Mucosa of stomach (tissue), 1 donor: ENCODE results near the gene SIRT2.
"Not testable (repeated sequence)": the region's sequence is repeated elsewhere in the genome, so short reads cannot be mapped to it uniquely, and the experiment has no call there.

ENCODE experiments used
- H3K27me3 ChIP-seq: one replicate; pipeline ENCODE4 v1.7.0; 2013; ENCODE audit warnings: mild to moderate bottlenecking, low read length; ENCODE audit not compliant: control insufficient read depth, insufficient read depth
- H3K36me3 ChIP-seq: one replicate; pipeline ENCODE4 v1.7.0; 2013; ENCODE audit warnings: low read length; ENCODE audit not compliant: control insufficient read depth, insufficient read depth
- H3K4me1 ChIP-seq: one replicate; pipeline ENCODE4 v1.7.0; 2013; ENCODE audit warnings: mild to moderate bottlenecking, low read length; ENCODE audit not compliant: control insufficient read depth, insufficient read depth
- H3K4me3 ChIP-seq: one replicate; pipeline ENCODE4 v1.7.0; 2013; ENCODE audit warnings: low read length
- H3K9ac ChIP-seq: one replicate; pipeline ENCODE4 v1.7.0; 2013; ENCODE audit warnings: mild to moderate bottlenecking, low read length, moderate library complexity
- H3K9me3 ChIP-seq: one replicate; pipeline ENCODE4 v1.7.0; 2013; ENCODE audit warnings: mild to moderate bottlenecking, low read length, moderate library complexity; ENCODE audit not compliant: control insufficient read depth
- donor health status: Pancreatic carcinoma.

The SIRT2 gene

DNA sequence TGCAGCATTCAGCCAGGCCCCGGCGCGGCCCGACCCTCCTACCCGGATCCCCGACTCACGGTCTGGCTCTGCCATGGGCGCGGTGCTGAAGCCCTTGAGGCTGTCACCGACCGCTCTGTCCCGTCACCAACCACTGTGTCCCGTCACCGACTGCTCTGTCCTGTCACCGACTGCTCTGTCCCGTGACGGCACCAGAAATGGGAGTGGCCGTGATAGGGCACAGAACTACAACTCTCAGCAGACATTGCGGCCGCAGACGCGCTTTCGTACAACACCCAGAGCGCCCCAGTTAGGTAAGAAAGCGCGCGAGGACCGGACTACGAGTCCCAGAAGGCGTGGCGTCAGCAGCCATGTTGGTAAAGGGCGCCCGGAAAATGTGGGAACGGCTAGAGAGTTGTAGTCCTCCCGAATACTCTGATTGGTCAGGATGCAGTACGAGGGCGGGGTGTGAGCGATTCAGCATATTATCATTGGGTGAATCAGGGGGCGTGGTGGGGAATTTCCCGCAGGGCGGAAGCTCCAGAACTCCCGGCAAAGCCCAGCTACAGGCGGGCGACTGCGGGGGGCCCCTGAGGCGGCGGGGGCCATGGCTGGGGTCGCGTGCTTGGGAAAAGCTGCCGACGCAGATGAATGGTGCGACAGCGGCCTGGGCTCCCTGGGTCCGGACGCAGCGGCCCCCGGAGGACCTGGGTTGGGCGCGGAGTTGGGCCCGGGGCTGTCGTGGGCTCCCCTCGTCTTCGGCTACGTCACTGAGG is at the start of gene SIRT2, which contains the start of gene NFKBIB:
Gene SIRT2, minus strand, starts transcription at position 172 of the 755 bp plus-strand sequence. Its CDS starts 97 bp downstream, at position 75.
Gene NFKBIB, plus strand, starts transcription at position 523 of the 755 bp plus-strand sequence. Its CDS starts 64 bp downstream, at position 587.
- H3K9ac ChIP-seq = peak within 1 kb of the TSS; percentile 88
- H3K9me3 ChIP-seq = no peaks in the 10 kb centered on the region
- H3K36me3 ChIP-seq = no peaks in the 10 kb centered on the region
- peak within 1 kb of the TSS; percentile 89 for H3K4me3 ChIP-seq
- peaks cover 19% of the 10 kb centered on the region for H3K4me1 ChIP-seq
- H3K27me3 ChIP-seq = no peaks in the 10 kb centered on the region

GRCh38 chr19:38946229-38947010 is 47.0 kb upstream of the SIRT2 start:
- Histone ChIP-seq H3K36me3 (no peaks in the 10 kb centered on the region), H3K9me3 (no peaks in the 10 kb centered on the region), H3K4me3 (no peak overlapping the region), H3K9ac (no peak overlapping the region), H3K4me1 (peaks cover 6% of the 10 kb centered on the region), H3K27me3 (peaks cover 4% of the 10 kb centered on the region)

DNA sequence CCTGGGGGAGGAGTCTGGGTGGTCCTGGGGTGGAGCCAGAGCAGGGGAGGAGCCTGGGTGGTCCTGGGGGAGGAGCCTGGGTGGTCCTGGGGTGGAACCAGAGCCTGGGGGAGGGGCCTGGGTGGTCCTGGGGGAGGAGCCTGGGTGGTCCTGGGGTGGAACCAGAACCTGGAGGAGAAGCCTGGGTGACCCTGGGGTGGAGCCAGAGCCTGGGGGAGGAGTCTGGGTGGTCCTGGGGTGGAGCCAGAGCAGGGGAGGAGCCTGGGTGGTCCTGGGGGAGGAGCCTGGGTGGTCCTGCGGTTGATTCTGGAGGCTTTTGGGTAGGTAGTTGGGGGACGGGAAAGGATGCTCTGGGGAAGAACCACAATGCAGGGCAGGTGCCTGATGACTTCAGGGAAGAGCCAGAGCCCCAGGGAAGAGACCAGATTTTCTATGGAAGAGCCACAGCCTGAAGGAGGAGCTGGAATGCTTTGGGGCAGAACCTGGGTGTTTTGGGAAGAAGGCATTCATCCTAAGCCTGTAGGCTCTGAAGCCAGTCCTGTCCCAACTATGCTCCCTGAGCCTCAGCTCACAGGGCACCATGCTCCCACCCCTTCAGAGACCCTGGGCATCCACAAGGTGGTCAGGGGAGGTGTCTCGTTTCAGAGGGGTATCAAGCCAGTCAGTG is 46.3 kb upstream of the SIRT2 start:
- Histone ChIP-seq H3K27me3 (peaks cover 4% of the 10 kb centered on the region), H3K4me3 (no peak overlapping the region), H3K36me3 (no peaks in the 10 kb centered on the region), H3K9me3 (no peaks in the 10 kb centered on the region), H3K4me1 (peaks cover 6% of the 10 kb centered on the region), H3K9ac (no peak overlapping the region)

DNA sequence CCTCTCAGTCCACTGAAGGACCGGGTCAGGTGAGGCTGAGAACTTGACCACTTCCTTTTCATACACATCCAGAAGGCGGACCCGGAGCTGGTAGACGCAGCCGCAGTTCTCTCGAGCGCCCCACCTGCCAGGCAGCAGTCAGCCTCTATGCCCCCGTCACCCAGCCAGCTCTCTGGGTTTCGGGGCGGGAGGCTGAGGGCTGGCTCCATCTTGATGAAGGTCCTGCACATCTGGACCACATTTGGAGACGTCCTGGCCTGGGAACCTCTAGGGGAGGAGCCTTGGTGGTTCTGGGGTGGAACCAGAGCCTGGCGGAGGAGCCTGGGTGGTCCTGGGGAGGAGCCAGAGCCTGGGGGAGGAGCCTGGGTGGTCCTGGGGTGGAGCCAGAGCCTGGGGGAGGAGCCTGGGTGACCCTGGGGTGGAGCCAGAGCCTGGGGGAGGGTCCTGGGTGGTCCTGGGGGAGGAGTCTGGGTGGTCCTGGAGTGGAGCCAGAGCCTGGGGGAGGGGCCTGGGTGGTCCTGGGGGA is 45.6 kb upstream of the SIRT2 start:
- H3K36me3 ChIP-seq = no peaks in the 10 kb centered on the region
- H3K27me3 ChIP-seq = no peaks in the 10 kb centered on the region
- peaks cover 1% of the 10 kb centered on the region for H3K4me1 ChIP-seq
- H3K9me3 ChIP-seq = no peaks in the 10 kb centered on the region
- no peak overlapping the region for H3K9ac ChIP-seq
- H3K4me3 ChIP-seq = no peak overlapping the region

DNA sequence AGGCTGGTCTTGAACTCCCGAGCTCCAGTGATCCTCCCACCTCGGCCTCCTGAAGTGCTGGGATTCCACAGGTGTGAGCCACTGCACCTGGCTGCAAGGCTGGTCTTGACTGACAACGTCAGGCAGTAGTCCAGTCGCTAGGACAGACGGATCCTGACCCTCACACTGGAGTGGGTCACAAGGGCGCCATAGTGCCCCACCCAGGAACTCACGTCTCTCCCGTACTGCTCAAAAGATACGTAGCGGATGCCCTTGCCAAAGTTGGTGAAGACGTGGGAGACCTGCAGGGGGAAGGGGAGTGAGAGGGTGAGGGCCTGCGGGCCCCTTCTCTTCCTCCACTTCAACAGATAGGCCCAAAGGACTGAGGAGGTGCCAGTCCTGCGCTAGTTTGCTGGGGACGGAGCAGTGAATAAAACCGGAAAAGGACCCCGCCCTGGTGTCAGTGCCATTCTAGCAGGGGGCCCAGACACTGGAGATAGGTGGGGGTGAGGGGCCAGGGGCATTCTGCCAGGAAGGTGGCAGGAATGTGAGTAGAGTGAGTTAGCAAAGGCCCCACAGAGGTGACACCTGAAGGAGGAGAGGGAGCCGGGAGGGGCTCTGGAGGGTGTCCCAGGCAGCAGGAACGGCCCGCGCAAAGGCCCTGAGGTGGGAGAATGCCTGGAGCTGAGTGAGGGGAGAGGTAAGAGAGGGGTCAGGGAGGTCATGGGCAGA is 43.2 kb upstream of the SIRT2 start:
- Histone ChIP-seq H3K36me3 (no peaks in the 10 kb centered on the region), H3K4me1 (no peaks in the 10 kb centered on the region), H3K27me3 (no peaks in the 10 kb centered on the region), H3K9me3 (no peaks in the 10 kb centered on the region), H3K9ac (no peak overlapping the region), H3K4me3 (no peak overlapping the region)

- Histone ChIP-seq H3K4me3 (no peak overlapping the region), H3K9ac (no peak overlapping the region), H3K4me1 (no peaks in the 10 kb centered on the region), H3K9me3 (no peaks in the 10 kb centered on the region), H3K27me3 (no peaks in the 10 kb centered on the region), H3K36me3 (no peaks in the 10 kb centered on the region)
Observed at GRCh38 chr19:38941979-38942378, 42.6 kb upstream of the SIRT2 start.

DNA sequence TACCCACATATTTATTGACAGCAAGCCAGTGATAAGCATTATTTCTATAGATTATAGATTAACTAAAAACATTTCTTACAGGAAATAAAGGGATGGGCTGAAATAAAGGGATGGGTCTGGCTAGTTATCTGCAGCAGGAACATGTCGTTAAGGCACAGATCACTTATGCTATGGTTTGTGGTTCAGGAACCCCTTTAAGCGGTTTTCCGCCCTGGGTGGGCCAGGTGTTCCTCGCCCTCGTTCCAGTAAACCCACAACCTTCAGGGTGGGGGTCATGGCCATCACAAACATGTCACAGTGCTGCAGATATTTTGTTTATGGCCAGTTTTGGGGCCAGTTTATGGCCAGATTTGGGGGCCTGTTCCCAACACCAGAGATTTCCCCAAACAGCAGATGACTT is 42.0 kb upstream of the SIRT2 start:
- not testable (repeated sequence) for H3K4me1 ChIP-seq, H3K9ac ChIP-seq, H3K27me3 ChIP-seq, H3K9me3 ChIP-seq, H3K4me3 ChIP-seq, H3K36me3 ChIP-seq

- no peak overlapping the region for H3K4me3 ChIP-seq
- H3K9ac ChIP-seq = no peak overlapping the region
Observed at GRCh38 chr19:38939957-38940356, 40.5 kb upstream of the SIRT2 start.

DNA sequence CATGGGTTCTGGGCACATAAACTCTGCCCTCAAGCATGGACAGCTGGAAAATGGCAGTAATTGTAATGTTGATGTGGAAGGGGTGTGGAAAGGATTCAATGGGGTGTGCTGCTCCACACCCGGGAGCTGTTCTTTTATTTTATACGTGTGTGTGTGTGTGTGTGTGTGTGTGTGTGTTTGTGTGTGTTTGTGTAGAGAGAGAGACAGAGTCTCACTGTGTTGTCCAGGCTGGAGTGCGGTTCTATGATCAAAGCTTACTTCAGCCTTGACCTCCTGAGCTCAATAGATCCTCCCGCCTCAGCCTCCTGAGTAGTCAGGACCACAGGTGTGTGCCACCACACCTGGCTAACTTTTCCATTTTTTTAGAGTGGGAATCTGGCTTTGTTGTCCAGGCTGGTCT is 34.1 kb upstream of the SIRT2 start:
- H3K36me3 ChIP-seq = no peaks in the 10 kb centered on the region
- H3K9ac ChIP-seq = no peak overlapping the region
- H3K4me1 ChIP-seq = peaks cover 11% of the 10 kb centered on the region
- no peaks in the 10 kb centered on the region for H3K27me3 ChIP-seq
- H3K4me3 ChIP-seq = no peak overlapping the region
- no peaks in the 10 kb centered on the region for H3K9me3 ChIP-seq

More at GRCh38 chr19:38939957-38940356, 40.5 kb upstream of the SIRT2 start:
- no peaks in the 10 kb centered on the region for H3K4me1 ChIP-seq
- H3K27me3 ChIP-seq = no peaks in the 10 kb centered on the region
- no peaks in the 10 kb centered on the region for H3K9me3 ChIP-seq
- H3K36me3 ChIP-seq = no peaks in the 10 kb centered on the region

GRCh38 chr19:38932425-38933179 is 33.2 kb upstream of the SIRT2 start:
- no peaks in the 10 kb centered on the region for H3K27me3 ChIP-seq
- H3K4me1 ChIP-seq = peaks cover 11% of the 10 kb centered on the region
- no peaks in the 10 kb centered on the region for H3K9me3 ChIP-seq
- no peak overlapping the region for H3K9ac ChIP-seq
- no peak overlapping the region for H3K4me3 ChIP-seq
- H3K36me3 ChIP-seq = no peaks in the 10 kb centered on the region

DNA sequence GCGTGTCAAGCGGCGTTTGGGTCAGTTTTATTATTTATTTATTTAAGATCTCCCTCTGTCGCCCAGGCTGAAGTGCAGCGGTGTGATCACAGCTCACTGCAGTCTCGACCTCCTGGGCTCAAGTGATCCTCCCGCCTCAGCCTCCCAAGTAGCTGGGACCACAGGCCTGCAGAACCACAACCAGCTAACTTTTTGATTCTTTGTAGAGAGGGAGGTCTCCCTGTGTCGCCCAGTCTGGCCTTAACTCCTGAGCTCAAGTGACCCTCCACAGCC is 32.0 kb upstream of the SIRT2 start:
- H3K4me1 ChIP-seq = peaks cover 11% of the 10 kb centered on the region

More for the DNA sequence above, 32.0 kb upstream of the SIRT2 start:
- Histone ChIP-seq H3K9me3 (no peaks in the 10 kb centered on the region), H3K27me3 (no peaks in the 10 kb centered on the region), H3K9ac (peak overlapping the region; percentile 95), H3K36me3 (no peaks in the 10 kb centered on the region), H3K4me3 (peak overlapping the region; percentile 70)
